H9 (cell line): ENCODE data around the gene GLYATL1B. TPM values are rescaled to one million over a fixed set of nuclear protein-coding genes. Genes with fewer than 3 reads are reported as not detected.
A peak's percentile ranks its signal among the peaks of the same experiment; 100 is the strongest.
"Not testable (repeated sequence)": the region's sequence is repeated elsewhere in the genome, so short reads cannot be mapped to it uniquely, and the experiment has no call there.

ENCODE experiments used
- DNase-seq: peaks from one replicate; pipeline ENCODE4 v3.0.0-alpha.2; 2017
- H2AFZ ChIP-seq: one replicate; pipeline ENCODE4 v1.6.1; 2013; ENCODE audit warnings: mild to moderate bottlenecking, low read length, control low read depth, moderate library complexity
- H2AK5ac ChIP-seq: 2 replicates; pipeline ENCODE4 v1.6.1; 2013; ENCODE audit warnings: low read length, control low read depth, mixed read lengths; ENCODE audit not compliant: insufficient read length
- H2BK120ac ChIP-seq: one replicate; pipeline ENCODE4 v1.6.1; 2013; ENCODE audit warnings: low read depth, mild to moderate bottlenecking, low read length, control low read depth, inconsistent platforms; ENCODE audit not compliant: poor library complexity, severe bottlenecking
- H2BK12ac ChIP-seq: 2 replicates; pipeline ENCODE4 v1.6.1; 2013; ENCODE audit warnings: low read length, control low read depth, mixed read lengths, low read depth; ENCODE audit not compliant: insufficient read length
- H2BK15ac ChIP-seq: 2 replicates; pipeline ENCODE4 v1.6.1; 2013; ENCODE audit warnings: low read depth, low read length, control low read depth
- H2BK20ac ChIP-seq: one replicate; pipeline ENCODE4 v1.6.1; 2013; ENCODE audit warnings: low read depth, mild to moderate bottlenecking, low read length, control low read depth, inconsistent platforms; ENCODE audit not compliant: poor library complexity, severe bottlenecking
- H2BK5ac ChIP-seq: 2 replicates; pipeline ENCODE4 v1.6.1; 2013; ENCODE audit warnings: low read length, control low read depth, mixed read lengths; ENCODE audit not compliant: insufficient read length
- H3K14ac ChIP-seq: 2 replicates; pipeline ENCODE4 v1.6.1; 2013; ENCODE audit warnings: low read length, control low read depth; ENCODE audit not compliant: insufficient read depth
- H3K18ac ChIP-seq: 2 replicates; pipeline ENCODE4 v1.6.1; 2013; ENCODE audit warnings: low read depth, mild to moderate bottlenecking, mixed read lengths, low read length, control low read depth; ENCODE audit not compliant: insufficient read length
- H3K23ac ChIP-seq: 2 replicates; pipeline ENCODE4 v1.6.1; 2013; ENCODE audit warnings: low read length, control low read depth, mixed read lengths, low read depth; ENCODE audit not compliant: insufficient read length
- H3K23me2 ChIP-seq: 2 replicates; pipeline ENCODE4 v1.6.1; 2013; ENCODE audit warnings: low read depth, mild to moderate bottlenecking, mixed read lengths, low read length, control low read depth; ENCODE audit not compliant: insufficient read length, poor library complexity, severe bottlenecking
- H3K27ac ChIP-seq: 2 replicates; pipeline ENCODE4 v1.5.1; 2013; ENCODE audit warnings: low read length, control low read depth, mixed read lengths, low read depth; ENCODE audit not compliant: insufficient read length
- H3K27me3 ChIP-seq: 2 replicates; pipeline ENCODE4 v1.6.1; 2013; ENCODE audit warnings: low read length, control low read depth, inconsistent platforms; ENCODE audit not compliant: insufficient read depth
- H3K4ac ChIP-seq: 2 replicates; pipeline ENCODE4 v1.6.1; 2013; ENCODE audit warnings: low read depth, mild to moderate bottlenecking, control low read depth, inconsistent platforms, low read length, moderate library complexity
- H3K4me1 ChIP-seq: 2 replicates; pipeline ENCODE4 v1.6.1; 2013; ENCODE audit warnings: low read length, control low read depth, inconsistent platforms; ENCODE audit not compliant: insufficient read depth
- H3K4me2 ChIP-seq: 2 replicates; pipeline ENCODE4 v1.6.1; 2013; ENCODE audit warnings: low read length, control low read depth, mixed read lengths; ENCODE audit not compliant: insufficient read length, insufficient read depth
- H3K56ac ChIP-seq: 2 replicates; pipeline ENCODE4 v1.6.1; 2013; ENCODE audit warnings: low read depth, mild to moderate bottlenecking, mixed read lengths, low read length, control low read depth; ENCODE audit not compliant: insufficient read length
- H3K79me1 ChIP-seq: 2 replicates; pipeline ENCODE4 v1.6.1; 2013; ENCODE audit warnings: low read depth, mild to moderate bottlenecking, moderate library complexity, low read length, control low read depth, inconsistent platforms; ENCODE audit not compliant: insufficient read depth, poor library complexity, severe bottlenecking
- H3K79me2 ChIP-seq: 2 replicates; pipeline ENCODE4 v1.6.1; 2013; ENCODE audit warnings: low read length, control low read depth, inconsistent platforms; ENCODE audit not compliant: insufficient read depth
- H3K9ac ChIP-seq: 2 replicates; pipeline ENCODE4 v1.6.1; 2013; ENCODE audit warnings: low read length, control low read depth, mixed read lengths; ENCODE audit not compliant: insufficient read length; ENCODE audit errors: extremely low read depth
- H3K9me3 ChIP-seq: one replicate; pipeline ENCODE4 v1.6.1; 2013; ENCODE audit warnings: low read depth, low read length, inconsistent platforms; ENCODE audit not compliant: control insufficient read depth
- H3T11ph ChIP-seq: one replicate; pipeline ENCODE4 v1.6.1; 2013; ENCODE audit warnings: mild to moderate bottlenecking, low read length, control low read depth, inconsistent platforms
- H4K20me1 ChIP-seq: one replicate; pipeline ENCODE4 v1.6.1; 2013; ENCODE audit not compliant: control insufficient read depth, insufficient read length, insufficient read depth
- H4K5ac ChIP-seq: 2 replicates; pipeline ENCODE4 v1.6.1; 2013; ENCODE audit warnings: low read depth, mild to moderate bottlenecking, mixed read lengths, low read length, control low read depth; ENCODE audit not compliant: insufficient read length
- H4K8ac ChIP-seq: replicated peaks from 2 replicates; pipeline ENCODE4 v1.6.1; 2013; ENCODE audit warnings: low read length, control low read depth, mixed read lengths, low read depth; ENCODE audit not compliant: insufficient read length
- H4K91ac ChIP-seq: 2 replicates; pipeline ENCODE4 v1.6.1; 2013; ENCODE audit warnings: low read depth, mild to moderate bottlenecking, moderate library complexity, mixed read lengths, low read length, control low read depth; ENCODE audit not compliant: insufficient read length
- H3K27ac Mint-ChIP-seq, 3 experiments: 2 replicates in 2 of 3; 3 replicates in 1 of 3; pipeline ENCODE4 v1.8.0; 2020 to 2021; ENCODE audit warnings: mixed read lengths in 3 of 3, mild to moderate bottlenecking in 1 of 3, moderate library complexity in 1 of 3
- H3K27me3 Mint-ChIP-seq: 2 replicates; pipeline ENCODE4 v1.8.0; 2021; ENCODE audit warnings: low read depth, mild to moderate bottlenecking, moderate library complexity, mixed read lengths
- H3K36me3 Mint-ChIP-seq, 3 experiments: 2 replicates in 2 of 3; 3 replicates in 1 of 3; pipeline ENCODE4 v1.8.0; 2020 to 2021; ENCODE audit warnings: low read depth in 3 of 3, mixed read lengths in 3 of 3; ENCODE audit not compliant: insufficient read depth in 1 of 3
- H3K4me1 Mint-ChIP-seq, 2 experiments: 2 replicates each; pipeline ENCODE4 v1.8.0; 2020; ENCODE audit warnings: mixed read lengths in 2 of 2
- H3K4me3 Mint-ChIP-seq, 2 experiments: 2 replicates in 1 of 2; 3 replicates in 1 of 2; pipeline ENCODE4 v1.8.0; 2020 to 2021; ENCODE audit warnings: mild to moderate bottlenecking in 2 of 2, mixed read lengths in 2 of 2, moderate library complexity in 1 of 2
- H3K9me3 Mint-ChIP-seq, 2 experiments: 2 replicates in 1 of 2; 3 replicates in 1 of 2; pipeline ENCODE4 v1.8.0; 2020; ENCODE audit warnings: mild to moderate bottlenecking in 2 of 2, mixed read lengths in 2 of 2, moderate library complexity in 1 of 2
- WGBS: extraction: QIAGEN DNeasy Blood & Tissue Kit; methylation state at CpG from one replicate; pipeline ENCODE4 v1.1.7; 2013; ENCODE audit warnings: missing lambda C conversion rate, low lambda C conversion rate, mixed read lengths; ENCODE audit not compliant: insufficient read length; ENCODE audit errors: extremely low coverage; 5-methylcytosine and 5-hydroxymethylcytosine counted together
- total RNA-seq: library from RNA; stranded (reverse); gene quantifications from 2 replicates; pipeline ENCODE4 v1.2.1, GENCODE V29; 2021
- TF ChIP-seq, protein P1 (sequence below): fragments of 200-600 bp; sonication (generic); conservative IDR thresholded peaks from 3 replicates; pipeline ENCODE4 v1.8.0; 2021; ENCODE audit warnings: antibody characterized with exemption, mild to moderate bottlenecking

Gene GLYATL1B
- total RNA-seq, 1 experiment from 2014 or later = not detected

DNA sequence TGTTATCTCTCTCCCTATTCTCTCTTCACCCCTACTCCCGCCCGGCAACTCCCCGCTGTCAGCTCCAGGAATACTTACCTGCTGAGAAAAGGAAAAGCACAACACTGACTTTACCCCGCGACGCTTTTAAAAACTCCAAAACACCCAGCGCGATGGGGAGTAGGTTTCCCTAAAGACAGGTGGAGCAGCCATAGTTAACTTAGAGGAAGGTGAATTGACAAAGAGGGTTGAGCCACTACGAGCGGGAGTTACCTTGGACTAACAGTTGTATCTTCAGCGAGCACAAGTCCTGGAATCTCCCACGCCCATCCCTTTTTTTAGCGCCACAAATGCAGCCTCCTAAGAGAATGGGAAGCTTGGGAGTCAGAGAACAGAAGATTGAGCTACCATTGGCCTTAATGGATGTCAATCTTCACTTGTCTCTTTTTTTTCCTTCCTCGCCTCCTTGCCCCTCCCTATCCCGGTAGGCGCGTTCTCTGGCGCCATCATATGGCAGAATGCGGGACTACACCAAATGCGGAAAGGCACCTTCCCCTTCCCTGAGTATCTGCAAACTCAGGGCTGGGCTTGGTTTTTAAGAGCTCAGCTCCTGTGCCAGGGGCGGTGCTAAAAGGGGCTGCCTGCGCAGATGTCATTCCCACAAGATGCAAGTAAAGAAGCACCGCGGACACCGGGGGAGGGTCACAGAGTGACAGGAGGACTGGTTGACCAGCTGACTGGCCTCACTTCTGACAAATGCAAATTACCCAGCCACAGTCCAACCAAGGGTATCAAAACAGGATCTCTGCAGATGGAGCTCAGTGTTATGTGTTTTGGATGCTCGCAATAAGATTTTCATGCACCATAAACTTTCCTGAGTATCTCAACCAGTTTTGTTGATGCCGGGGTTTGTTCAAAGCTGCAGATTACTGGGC is 27.7 kb upstream of the GLYATL1B start:
- not testable (repeated sequence) for H3K4ac ChIP-seq, H3K14ac ChIP-seq, H2BK5ac ChIP-seq, H3K4me1 ChIP-seq, H3K27me3 ChIP-seq, H3K9me3 ChIP-seq, H4K20me1 ChIP-seq, H3K79me2 ChIP-seq, H2AK5ac ChIP-seq, H3K9me3 Mint-ChIP-seq, H2BK20ac ChIP-seq, H3K79me1 ChIP-seq, H3K23me2 ChIP-seq, H4K8ac ChIP-seq, H3K56ac ChIP-seq, H2BK120ac ChIP-seq, H4K5ac ChIP-seq, H2AFZ ChIP-seq, H4K91ac ChIP-seq, H2BK15ac ChIP-seq, H3K23ac ChIP-seq, H3K27ac ChIP-seq, H2BK12ac ChIP-seq, H3T11ph ChIP-seq, H3K36me3 Mint-ChIP-seq, H3K18ac ChIP-seq
- Mint-ChIP-seq H3K27me3 (peaks cover 20% of the 10 kb centered on the region), H3K4me1 (peaks cover 29% of the 10 kb centered on the region in 2 experiments), H3K27ac (peak overlapping the region in 1 of 3 experiments; percentile 79; a peak in 1 of 7 replicates), H3K4me3 (peak overlapping the region; percentile 77 to 85)
- WGBS = no CpG with 5 or more reads among the region's 27 CpGs
- Histone ChIP-seq H3K4me2 (peak overlapping the region; percentile 64), H3K9ac (peak overlapping the region; percentile 16)
- peak; percentile 93 for DNase-seq
- TF ChIP-seq, protein P1, sequence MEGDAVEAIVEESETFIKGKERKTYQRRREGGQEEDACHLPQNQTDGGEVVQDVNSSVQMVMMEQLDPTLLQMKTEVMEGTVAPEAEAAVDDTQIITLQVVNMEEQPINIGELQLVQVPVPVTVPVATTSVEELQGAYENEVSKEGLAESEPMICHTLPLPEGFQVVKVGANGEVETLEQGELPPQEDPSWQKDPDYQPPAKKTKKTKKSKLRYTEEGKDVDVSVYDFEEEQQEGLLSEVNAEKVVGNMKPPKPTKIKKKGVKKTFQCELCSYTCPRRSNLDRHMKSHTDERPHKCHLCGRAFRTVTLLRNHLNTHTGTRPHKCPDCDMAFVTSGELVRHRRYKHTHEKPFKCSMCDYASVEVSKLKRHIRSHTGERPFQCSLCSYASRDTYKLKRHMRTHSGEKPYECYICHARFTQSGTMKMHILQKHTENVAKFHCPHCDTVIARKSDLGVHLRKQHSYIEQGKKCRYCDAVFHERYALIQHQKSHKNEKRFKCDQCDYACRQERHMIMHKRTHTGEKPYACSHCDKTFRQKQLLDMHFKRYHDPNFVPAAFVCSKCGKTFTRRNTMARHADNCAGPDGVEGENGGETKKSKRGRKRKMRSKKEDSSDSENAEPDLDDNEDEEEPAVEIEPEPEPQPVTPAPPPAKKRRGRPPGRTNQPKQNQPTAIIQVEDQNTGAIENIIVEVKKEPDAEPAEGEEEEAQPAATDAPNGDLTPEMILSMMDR = peak; percentile 96

DNA sequence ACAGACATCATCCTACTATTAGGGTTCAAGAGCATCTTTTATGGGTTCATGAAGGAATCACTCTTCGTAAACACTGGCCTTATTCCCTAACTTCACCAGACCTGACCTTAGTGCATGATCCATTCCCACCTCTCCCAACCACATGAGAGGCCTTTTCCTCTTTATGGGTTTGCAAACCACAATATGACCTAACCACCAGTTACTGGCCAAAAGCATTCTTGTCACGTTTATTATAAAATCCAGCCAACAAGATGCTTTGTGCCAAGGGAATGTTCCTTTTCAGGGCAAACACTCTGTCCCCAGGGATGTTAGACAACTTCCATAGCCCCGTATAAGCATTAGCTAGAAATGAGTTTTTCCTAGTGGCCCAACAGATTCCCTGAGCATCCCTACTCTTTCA is 26.0 kb upstream of the GLYATL1B start:
- not testable (repeated sequence) for H2BK5ac ChIP-seq, H3K9me3 Mint-ChIP-seq, H3K4me1 ChIP-seq, H4K91ac ChIP-seq, H3K4me2 ChIP-seq, H2BK15ac ChIP-seq, H2BK12ac ChIP-seq, H4K20me1 ChIP-seq, H3K18ac ChIP-seq, DNase-seq, H3K27ac Mint-ChIP-seq, H3K79me1 ChIP-seq, H3K56ac ChIP-seq, H3K79me2 ChIP-seq, H4K5ac ChIP-seq, H3K4ac ChIP-seq, H2BK20ac ChIP-seq, H2AFZ ChIP-seq, H3K4me3 Mint-ChIP-seq, H3T11ph ChIP-seq, H3K23me2 ChIP-seq, H3K23ac ChIP-seq, H2BK120ac ChIP-seq, H4K8ac ChIP-seq, H3K9ac ChIP-seq, H3K36me3 Mint-ChIP-seq, H3K14ac ChIP-seq, H3K27ac ChIP-seq, H3K9me3 ChIP-seq, H2AK5ac ChIP-seq, H3K27me3 ChIP-seq
- Mint-ChIP-seq H3K4me1 (peaks cover 16 to 22% of the 10 kb centered on the region in 2 experiments), H3K27me3 (peaks cover 30% of the 10 kb centered on the region)
- no CpG with 5 or more reads among the region's 3 CpGs for WGBS
